ENCODE results near the gene THSD7B.

GRCh38 chr2:137261881-137262585 is 496.7 kb downstream of the THSD7B start:
- TF ChIP-seq CTCF (IDR thresholded peaks at IDR 0.05) (no peak), POLR2A (IDR thresholded peaks at IDR 0.05) (no peak), POLR2AphosphoS5 (IDR thresholded peaks at IDR 0.05) (no peak)

Measured in prostate gland (tissue), 2 donors.